CD4-positive, alpha-beta T cell (primary cell): ENCODE measurements around the gene GALNTL6. TPM values are rescaled to one million over a fixed set of nuclear protein-coding genes. Genes with fewer than 3 reads are reported as not detected.

Experiments
- ATAC-seq: fragments of 200-7000 bp; cut with Tn5 transposase; one replicate; pipeline ENCODE4 v1.10.0; 2022; ENCODE audit warnings: mild to moderate bottlenecking; ENCODE audit not compliant: poor library complexity
- CTCF ChIA-PET: fragments of 350-600 bp; sonication (Branson Sonifier 250); formaldehyde crosslinking; loops from one replicate; lab custom pipeline; 2021; ENCODE audit warnings: antibody characterized with exemption, inconsistent platforms; lab: Charles Lee
- POLR2A ChIA-PET: fragments of 350-600 bp; sonication (Branson Sonifier 250); formaldehyde crosslinking; loops from one replicate; lab custom pipeline; 2021; ENCODE audit warnings: antibody characterized with exemption, inconsistent platforms; lab: Charles Lee
- DNase-seq, 14 experiments: peaks; one replicate each; pipeline ENCODE4 v3.0.0-alpha.2; 2013 to 2020; ENCODE audit warnings: mixed read lengths in 2 of 14
- H3K27ac ChIP-seq, 2 donors: one replicate each; pipeline versions ENCODE4 v1.5.1 to v1.7.0; 2013; ENCODE audit warnings: low read length in 2 of 2, low read depth in 1 of 2, mild to moderate bottlenecking in 1 of 2
- H3K27me3 ChIP-seq, 2 experiments: 1 replicate in 1 of 2; 2 replicates in 1 of 2; pipeline versions ENCODE4 v1.6.1 to v1.7.0; 2013; ENCODE audit warnings: low read length in 2 of 2, control low read depth in 1 of 2, mild to moderate bottlenecking in 1 of 2, moderate library complexity in 1 of 2; ENCODE audit not compliant: insufficient read depth in 2 of 2, control insufficient read depth in 1 of 2
- H3K36me3 ChIP-seq: one replicate; pipeline ENCODE4 v1.6.1; 2013; ENCODE audit warnings: low read length, control low read depth; ENCODE audit not compliant: insufficient read depth
- H3K4me1 ChIP-seq: one replicate; pipeline ENCODE4 v1.6.1; 2013; ENCODE audit warnings: low read length, control low read depth; ENCODE audit not compliant: insufficient read depth
- H3K4me3 ChIP-seq: one replicate; pipeline ENCODE4 v1.5.1; 2013; ENCODE audit warnings: mild to moderate bottlenecking, low read length, moderate library complexity
- H3K9me3 ChIP-seq, 2 experiments: 1 replicate in 1 of 2; 2 replicates in 1 of 2; pipeline versions ENCODE4 v1.6.1 to v1.7.0; 2013; ENCODE audit warnings: low read length in 2 of 2, mild to moderate bottlenecking in 2 of 2, control low read depth in 1 of 2, moderate library complexity in 1 of 2; ENCODE audit not compliant: control insufficient read depth in 1 of 2, insufficient read depth in 1 of 2
- H3K27ac Mint-ChIP-seq: one replicate; pipeline ENCODE4 v1.8.0; 2020; ENCODE audit warnings: mixed read lengths
- H3K27me3 Mint-ChIP-seq: one replicate; pipeline ENCODE4 v1.8.0; 2021; ENCODE audit warnings: mixed read lengths
- H3K36me3 Mint-ChIP-seq: one replicate; pipeline ENCODE4 v1.8.0; 2021; ENCODE audit warnings: low read depth, mixed read lengths
- H3K4me1 Mint-ChIP-seq: one replicate; pipeline ENCODE4 v1.8.0; 2021; ENCODE audit warnings: low read depth, mixed read lengths
- H3K4me3 Mint-ChIP-seq: one replicate; pipeline ENCODE4 v1.8.0; 2020; ENCODE audit warnings: mild to moderate bottlenecking, mixed read lengths
- H3K9me3 Mint-ChIP-seq: one replicate; pipeline ENCODE4 v1.8.0; 2020; ENCODE audit warnings: mixed read lengths
- intact Hi-C, 2 experiments: fragments of 100-400 bp; cut with DNase I in 1 of 2; cut with micrococcal nuclease in 1 of 2; formaldehyde crosslinking; loops; one replicate each; pipeline versions ENCODE4 v1.15.1 to v1.9.0; 2023 to 2025; cut with DNase I, micrococcal nuclease
- total RNA-seq, 174 experiments: library from RNA in 2 of 174; stranded (reverse) in 2 of 174; gene quantifications; one replicate each; pipeline ENCODE4 v1.2.3 and lab custom pipeline; 2021 to 2026
- TF ChIP-seq, protein P1 (sequence below): fragments of 200-600 bp; IDR thresholded peaks from one replicate; pipeline ENCODE4 v1.8.0; 2022; ENCODE audit warnings: antibody characterized with exemption, mild to moderate bottlenecking

Gene GALNTL6
- total RNA-seq, 2 experiments from 2014 or later = not detected

DNA sequence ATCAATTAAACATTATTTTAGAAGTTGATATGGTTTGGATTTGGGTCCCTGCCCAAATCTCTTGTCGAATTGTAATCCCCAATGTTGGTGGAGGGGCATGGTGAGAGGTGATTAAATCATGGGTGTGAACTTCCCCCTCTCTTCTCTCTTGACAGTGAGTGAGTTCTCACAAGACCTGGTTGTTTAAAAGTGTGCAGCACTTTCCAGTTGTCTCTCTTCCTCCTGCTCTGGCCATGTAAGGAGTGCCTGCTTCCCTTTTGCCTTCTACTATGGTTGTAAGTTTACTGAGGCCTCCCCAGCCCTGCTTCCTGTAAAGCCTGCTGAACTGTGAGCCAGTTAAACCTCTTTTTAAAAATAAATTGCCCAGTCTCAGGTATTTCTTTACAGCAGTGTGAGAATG, 141.4 kb downstream of the GALNTL6 start:
- peaks cover under 1% of the 10 kb centered on the region for H3K9me3 Mint-ChIP-seq
- no peak overlapping the region for H3K4me3 Mint-ChIP-seq
- TF ChIP-seq, protein P1, sequence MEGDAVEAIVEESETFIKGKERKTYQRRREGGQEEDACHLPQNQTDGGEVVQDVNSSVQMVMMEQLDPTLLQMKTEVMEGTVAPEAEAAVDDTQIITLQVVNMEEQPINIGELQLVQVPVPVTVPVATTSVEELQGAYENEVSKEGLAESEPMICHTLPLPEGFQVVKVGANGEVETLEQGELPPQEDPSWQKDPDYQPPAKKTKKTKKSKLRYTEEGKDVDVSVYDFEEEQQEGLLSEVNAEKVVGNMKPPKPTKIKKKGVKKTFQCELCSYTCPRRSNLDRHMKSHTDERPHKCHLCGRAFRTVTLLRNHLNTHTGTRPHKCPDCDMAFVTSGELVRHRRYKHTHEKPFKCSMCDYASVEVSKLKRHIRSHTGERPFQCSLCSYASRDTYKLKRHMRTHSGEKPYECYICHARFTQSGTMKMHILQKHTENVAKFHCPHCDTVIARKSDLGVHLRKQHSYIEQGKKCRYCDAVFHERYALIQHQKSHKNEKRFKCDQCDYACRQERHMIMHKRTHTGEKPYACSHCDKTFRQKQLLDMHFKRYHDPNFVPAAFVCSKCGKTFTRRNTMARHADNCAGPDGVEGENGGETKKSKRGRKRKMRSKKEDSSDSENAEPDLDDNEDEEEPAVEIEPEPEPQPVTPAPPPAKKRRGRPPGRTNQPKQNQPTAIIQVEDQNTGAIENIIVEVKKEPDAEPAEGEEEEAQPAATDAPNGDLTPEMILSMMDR = no peak
- H3K4me1 Mint-ChIP-seq = no peaks in the 10 kb centered on the region
- H3K27me3 Mint-ChIP-seq = no peaks in the 10 kb centered on the region
- Histone ChIP-seq H3K27ac (no peak overlapping the region), H3K9me3 (peaks cover 0 to 3% of the 10 kb centered on the region in 2 experiments), H3K36me3 (no peaks in the 10 kb centered on the region), H3K27me3 (no peaks in the 10 kb centered on the region), H3K4me1 (no peaks in the 10 kb centered on the region), H3K4me3 (no peak overlapping the region)
- intact Hi-C loops = no loop called here
- no peaks in the 10 kb centered on the region for H3K36me3 Mint-ChIP-seq
- no peak for DNase-seq
- CTCF ChIA-PET = no interaction called here
- no peak for ATAC-seq
- POLR2A ChIA-PET = no interaction called here
- no peak overlapping the region for H3K27ac Mint-ChIP-seq

DNA sequence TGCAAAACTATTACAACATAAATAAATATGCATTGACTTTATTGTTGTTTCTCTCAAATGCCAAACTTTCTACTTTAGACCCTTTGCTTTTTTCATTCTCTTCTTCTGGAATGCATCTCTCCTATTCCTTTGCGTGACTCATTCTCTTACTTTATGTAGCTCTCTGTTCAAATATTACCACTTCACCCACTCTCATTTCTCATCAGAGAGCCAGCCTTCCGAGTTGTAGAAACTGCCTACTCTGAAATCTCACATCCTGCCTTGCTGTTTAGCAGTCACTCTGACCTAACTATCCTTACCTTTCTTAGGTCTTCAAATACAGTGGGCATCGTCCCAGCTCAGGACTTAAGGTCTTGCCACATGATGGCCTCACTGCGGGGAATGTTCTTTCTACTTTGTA, 143.5 kb downstream of the GALNTL6 start:
- ChIA-PET POLR2A (no interaction called here), CTCF (no interaction called here)
- no peak for ATAC-seq
- TF ChIP-seq, protein P1 = no peak
- Histone ChIP-seq H3K4me1 (no peaks in the 10 kb centered on the region), H3K4me3 (no peak overlapping the region), H3K27ac (no peak overlapping the region), H3K27me3 (no peaks in the 10 kb centered on the region), H3K36me3 (no peaks in the 10 kb centered on the region), H3K9me3 (no peaks in the 10 kb centered on the region)
- Mint-ChIP-seq H3K36me3 (no peaks in the 10 kb centered on the region), H3K9me3 (peaks cover 5% of the 10 kb centered on the region), H3K4me3 (no peak overlapping the region), H3K27ac (no peak overlapping the region), H3K4me1 (no peaks in the 10 kb centered on the region), H3K27me3 (no peaks in the 10 kb centered on the region)
- intact Hi-C loops = no loop called here
- DNase-seq = no peak

- H3K27ac Mint-ChIP-seq = no peak overlapping the region
- no peak for ATAC-seq
- no peaks in the 10 kb centered on the region for H3K4me1 Mint-ChIP-seq
- TF ChIP-seq, protein P1 = no peak
- intact Hi-C loops = no loop called here
- ChIA-PET CTCF (no interaction called here), POLR2A (no interaction called here)
- no peak overlapping the region for H3K4me3 Mint-ChIP-seq
- Histone ChIP-seq H3K36me3 (no peaks in the 10 kb centered on the region), H3K4me1 (no peaks in the 10 kb centered on the region), H3K27me3 (no peaks in the 10 kb centered on the region), H3K9me3 (no peaks in the 10 kb centered on the region), H3K4me3 (no peak overlapping the region), H3K27ac (no peak overlapping the region)
- H3K27me3 Mint-ChIP-seq = no peaks in the 10 kb centered on the region
- H3K9me3 Mint-ChIP-seq = peaks cover 5% of the 10 kb centered on the region
- no peaks in the 10 kb centered on the region for H3K36me3 Mint-ChIP-seq
- DNase-seq = no peak
Measured at GRCh38 chr4:171962110-171962509, 148.9 kb downstream of the GALNTL6 start.
